GM19023 (cell line): Measurements from ENCODE around the gene TNFAIP6.
"Not testable (repeated sequence)": the region's sequence is repeated elsewhere in the genome, so short reads cannot be mapped to it uniquely, and the experiment has no call there.

Source experiments
- ATAC-seq: cut with Tn5 transposase; IDR thresholded peaks from one replicate; pipeline ENCODE4 v1.9.1; 2021; ENCODE audit warnings: mild to moderate bottlenecking, moderate library complexity; ENCODE audit not compliant: unreplicated experiment

TNFAIP6 gene

GRCh38 chr2:151357359-151357758, at the start of gene TNFAIP6:
Gene TNFAIP6, plus strand, starts transcription at chr2:151357592. Its CDS starts 75 bp downstream, at chr2:151357667.
- ATAC-seq, result no peak

GRCh38 chr2:151310313-151310712, 47.1 kb upstream of the TNFAIP6 start:
- not testable (repeated sequence) for ATAC-seq

GRCh38 chr2:151312440-151312839, 45.0 kb upstream of the TNFAIP6 start:
- ATAC-seq, result not testable (repeated sequence)

- ATAC-seq, result no peak
Measured at GRCh38 chr2:151315381-151315903, 42.0 kb upstream of the TNFAIP6 start.

- no peak for ATAC-seq
Measured at GRCh38 chr2:151325581-151326095, 31.8 kb upstream of the TNFAIP6 start.

GRCh38 chr2:151326554-151326953, 30.8 kb upstream of the TNFAIP6 start:
- no peak for ATAC-seq

- ATAC-seq, result no peak
Measured at GRCh38 chr2:151329998-151330397, 27.4 kb upstream of the TNFAIP6 start.

- ATAC-seq, result no peak
Measured at GRCh38 chr2:151333083-151333482, 24.3 kb upstream of the TNFAIP6 start.

- no peak for ATAC-seq
Measured at GRCh38 chr2:151334082-151334815, 23.1 kb upstream of the TNFAIP6 start.

- ATAC-seq, result no peak
Measured at GRCh38 chr2:151336863-151337371, 20.5 kb upstream of the TNFAIP6 start.

- no peak for ATAC-seq
Measured at GRCh38 chr2:151337643-151338042, 19.7 kb upstream of the TNFAIP6 start.

GRCh38 chr2:151338115-151338514, 19.3 kb upstream of the TNFAIP6 start:
- ATAC-seq, result no peak

- ATAC-seq, result no peak
Measured at GRCh38 chr2:151343073-151343472, 14.3 kb upstream of the TNFAIP6 start.

- not testable (repeated sequence) for ATAC-seq
Measured at GRCh38 chr2:151344191-151344590, 13.2 kb upstream of the TNFAIP6 start.

GRCh38 chr2:151344906-151345305, 12.5 kb upstream of the TNFAIP6 start:
- no peak for ATAC-seq

- no peak for ATAC-seq
Measured at GRCh38 chr2:151347294-151347693, 10.1 kb upstream of the TNFAIP6 start.

- no peak for ATAC-seq
Measured at GRCh38 chr2:151347906-151348305, 9.5 kb upstream of the TNFAIP6 start.

GRCh38 chr2:151350579-151351195, 6.7 kb upstream of the TNFAIP6 start:
- ATAC-seq, result no peak

- ATAC-seq, result no peak
Measured at GRCh38 chr2:151353995-151354394, 3.4 kb upstream of the TNFAIP6 start.

GRCh38 chr2:151354807-151355206, 2.6 kb upstream of the TNFAIP6 start:
- ATAC-seq, result no peak

GRCh38 chr2:151358166-151358970, 976 bp downstream of the TNFAIP6 start:
- no peak for ATAC-seq
